Lower leg skin (tissue), 3 donors: Measurements from ENCODE around the gene VASH1.

Source experiments
- POLR2A ChIP-seq, 2 donors: fragments of 450-650 bp; IDR thresholded peaks; one replicate each; pipeline ENCODE4 v1.6.1; 2016 to 2017; ENCODE audit warnings: antibody characterized with exemption in 2 of 2, mild to moderate bottlenecking in 1 of 2, moderate library complexity in 1 of 2
- TF ChIP-seq, protein P1 (sequence below), 3 donors: fragments of 450-650 bp; IDR thresholded peaks; one replicate each; pipeline ENCODE4 v1.5.1; 2016; ENCODE audit warnings: antibody characterized with exemption in 3 of 3, mild to moderate bottlenecking in 3 of 3, moderate library complexity in 2 of 3

DNA sequence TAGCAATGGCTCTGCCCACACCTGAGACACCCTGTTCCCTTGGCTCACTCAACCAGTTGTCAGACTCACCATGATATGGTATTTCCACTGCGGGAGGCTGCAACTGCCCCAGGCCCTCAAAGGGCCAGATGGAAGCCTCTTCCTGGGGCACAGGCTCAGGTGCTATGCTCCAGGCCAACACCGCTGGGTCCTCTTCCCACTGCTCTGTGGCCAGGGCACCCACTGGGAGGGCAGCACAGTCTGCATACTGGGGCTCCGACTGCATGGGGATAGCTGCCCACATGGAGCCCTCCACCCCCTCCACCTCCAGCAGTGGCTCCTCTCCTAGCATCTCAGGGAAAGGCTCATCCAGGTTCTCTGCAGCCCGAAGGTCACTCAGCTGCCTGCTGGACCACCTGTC is 47.7 kb downstream of the VASH1 start:
- TF ChIP-seq, protein P1, sequence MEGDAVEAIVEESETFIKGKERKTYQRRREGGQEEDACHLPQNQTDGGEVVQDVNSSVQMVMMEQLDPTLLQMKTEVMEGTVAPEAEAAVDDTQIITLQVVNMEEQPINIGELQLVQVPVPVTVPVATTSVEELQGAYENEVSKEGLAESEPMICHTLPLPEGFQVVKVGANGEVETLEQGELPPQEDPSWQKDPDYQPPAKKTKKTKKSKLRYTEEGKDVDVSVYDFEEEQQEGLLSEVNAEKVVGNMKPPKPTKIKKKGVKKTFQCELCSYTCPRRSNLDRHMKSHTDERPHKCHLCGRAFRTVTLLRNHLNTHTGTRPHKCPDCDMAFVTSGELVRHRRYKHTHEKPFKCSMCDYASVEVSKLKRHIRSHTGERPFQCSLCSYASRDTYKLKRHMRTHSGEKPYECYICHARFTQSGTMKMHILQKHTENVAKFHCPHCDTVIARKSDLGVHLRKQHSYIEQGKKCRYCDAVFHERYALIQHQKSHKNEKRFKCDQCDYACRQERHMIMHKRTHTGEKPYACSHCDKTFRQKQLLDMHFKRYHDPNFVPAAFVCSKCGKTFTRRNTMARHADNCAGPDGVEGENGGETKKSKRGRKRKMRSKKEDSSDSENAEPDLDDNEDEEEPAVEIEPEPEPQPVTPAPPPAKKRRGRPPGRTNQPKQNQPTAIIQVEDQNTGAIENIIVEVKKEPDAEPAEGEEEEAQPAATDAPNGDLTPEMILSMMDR (IDR thresholded peaks at IDR 0.05): no peak
- no peak for TF ChIP-seq POLR2A (IDR thresholded peaks at IDR 0.05)
